SU-DHL-6 (cell line): ENCODE measurements around the gene HOOK2.

Experiments used
- H2AFZ ChIP-seq: fragments of 200-600 bp; sonication (generic); 2 replicates; pipeline ENCODE4 v1.6.1; 2014; ENCODE audit warnings: low read depth, mild to moderate bottlenecking, moderate library complexity, mixed read lengths, antibody characterized with exemption, low read length; ENCODE audit not compliant: severe bottlenecking
- H3F3A ChIP-seq: fragments of 200-600 bp; shearing (Covaris generic); 2 replicates; pipeline ENCODE4 v1.6.0; 2016; ENCODE audit warnings: antibody characterized with exemption, mild to moderate bottlenecking; ENCODE audit not compliant: insufficient read depth
- H3K27ac ChIP-seq: fragments of 200-600 bp; sonication (generic); 2 replicates; pipeline ENCODE4 v1.5.1; 2016; ENCODE audit warnings: low read depth, mild to moderate bottlenecking, low read length, moderate library complexity, mixed read lengths
- H3K27me3 ChIP-seq: fragments of 200-600 bp; sonication (generic), shearing (Covaris generic); 2 replicates; pipeline ENCODE4 v1.6.0; 2014; ENCODE audit warnings: mild to moderate bottlenecking, low read length
- H3K36me3 ChIP-seq: fragments of 200-600 bp; sonication (generic); 2 replicates; pipeline ENCODE4 v1.6.1; 2014; ENCODE audit warnings: mild to moderate bottlenecking, low read length, mixed read lengths
- H3K4me2 ChIP-seq: fragments of 300-600, 200-600 bp; shearing (Covaris generic), sonication (generic); 2 replicates; pipeline ENCODE4 v1.6.0; 2014; ENCODE audit warnings: low read length, low read depth, mild to moderate bottlenecking; ENCODE audit not compliant: poor library complexity, severe bottlenecking
- H3K4me3 ChIP-seq: fragments of 200-600 bp; sonication (generic); 2 replicates; pipeline ENCODE4 v1.5.1; 2014; ENCODE audit warnings: antibody characterized with exemption, low read length, mild to moderate bottlenecking, mixed read lengths; ENCODE audit not compliant: insufficient read depth, poor library complexity, severe bottlenecking
- H3K79me2 ChIP-seq: fragments of 200-600 bp; sonication (generic); 2 replicates; pipeline ENCODE4 v1.6.1; 2014; ENCODE audit warnings: mild to moderate bottlenecking, low read length, moderate library complexity; ENCODE audit not compliant: insufficient read depth
- H3K9ac ChIP-seq: fragments of 200-600 bp; sonication (generic); 2 replicates; pipeline ENCODE4 v1.7.0; 2014; ENCODE audit warnings: mild to moderate bottlenecking, low read length
- H3K9me2 ChIP-seq: fragments of 200-600 bp; sonication (generic); replicated peaks from 2 replicates; pipeline ENCODE4 v1.6.1; 2014; ENCODE audit warnings: low read length; ENCODE audit not compliant: insufficient read depth
- H3K9me3 ChIP-seq: fragments of 200-600 bp; sonication (generic); 2 replicates; pipeline ENCODE4 v1.6.1; 2014; ENCODE audit warnings: low read length, mixed read lengths; ENCODE audit not compliant: insufficient read depth
- H4K20me1 ChIP-seq: fragments of 200-600 bp; sonication (generic); 2 replicates; pipeline ENCODE4 v1.6.1; 2014; ENCODE audit warnings: low read depth, mild to moderate bottlenecking, antibody characterized with exemption, low read length, moderate library complexity, mixed read lengths
- EZH2phosphoT487 ChIP-seq: fragments of 200-600 bp; sonication (generic), shearing (Covaris generic); conservative IDR thresholded peaks from 2 replicates; pipeline ENCODE4 v1.6.1; 2018; ENCODE audit warnings: mild to moderate bottlenecking, antibody characterized with exemption, low read length, moderate library complexity, mixed read lengths
- TF ChIP-seq, protein P1 (sequence below): fragments of 200-600 bp; sonication (generic); IDR thresholded peaks from one replicate; pipeline ENCODE4 v1.5.1; 2017; ENCODE audit warnings: antibody characterized with exemption, mild to moderate bottlenecking, low read length, moderate library complexity; ENCODE audit not compliant: insufficient read depth, poor library complexity, severe bottlenecking

HOOK2 gene

DNA sequence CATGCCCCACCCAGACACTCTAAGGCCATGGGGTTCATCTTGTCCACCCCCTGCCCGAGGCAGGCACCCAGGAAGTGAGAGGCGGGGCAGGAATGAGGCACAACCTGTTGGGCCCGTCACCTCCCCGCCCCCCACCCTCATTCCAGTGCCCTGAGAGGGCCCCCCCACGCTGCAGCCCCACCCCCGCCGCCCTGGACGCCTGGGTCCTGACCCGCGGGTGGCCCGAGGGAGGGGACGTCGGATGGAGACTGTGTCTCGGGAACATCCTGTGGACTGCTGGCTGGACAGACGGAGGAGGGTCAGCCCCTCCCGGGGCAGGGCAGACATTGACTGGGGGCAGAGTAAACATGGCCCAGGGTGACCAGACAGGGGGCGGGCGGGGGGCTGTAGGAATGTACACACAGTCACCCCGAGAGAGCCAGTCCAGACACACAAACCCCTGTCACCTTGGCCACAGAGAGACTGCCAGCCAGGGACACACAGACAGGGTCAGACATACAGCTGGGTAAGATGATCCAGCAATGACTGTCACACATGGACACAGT is 8.6 kb upstream of the HOOK2 start:
- Histone ChIP-seq H3K9me2 (no peaks in the 10 kb centered on the region), H3K4me3 (no peak overlapping the region), H3K4me2 (no peak overlapping the region), H3K27ac (no peak overlapping the region), H2AFZ (no peak overlapping the region), H3K9me3 (no peaks in the 10 kb centered on the region), H3F3A (peaks cover 6% of the 10 kb centered on the region; the same call in 1 of the 2 replicates), H4K20me1 (no peaks in the 10 kb centered on the region), H3K36me3 (no peaks in the 10 kb centered on the region), H3K9ac (no peak overlapping the region), H3K79me2 (no peaks in the 10 kb centered on the region), H3K27me3 (no peaks in the 10 kb centered on the region)
- TF ChIP-seq, protein P1, sequence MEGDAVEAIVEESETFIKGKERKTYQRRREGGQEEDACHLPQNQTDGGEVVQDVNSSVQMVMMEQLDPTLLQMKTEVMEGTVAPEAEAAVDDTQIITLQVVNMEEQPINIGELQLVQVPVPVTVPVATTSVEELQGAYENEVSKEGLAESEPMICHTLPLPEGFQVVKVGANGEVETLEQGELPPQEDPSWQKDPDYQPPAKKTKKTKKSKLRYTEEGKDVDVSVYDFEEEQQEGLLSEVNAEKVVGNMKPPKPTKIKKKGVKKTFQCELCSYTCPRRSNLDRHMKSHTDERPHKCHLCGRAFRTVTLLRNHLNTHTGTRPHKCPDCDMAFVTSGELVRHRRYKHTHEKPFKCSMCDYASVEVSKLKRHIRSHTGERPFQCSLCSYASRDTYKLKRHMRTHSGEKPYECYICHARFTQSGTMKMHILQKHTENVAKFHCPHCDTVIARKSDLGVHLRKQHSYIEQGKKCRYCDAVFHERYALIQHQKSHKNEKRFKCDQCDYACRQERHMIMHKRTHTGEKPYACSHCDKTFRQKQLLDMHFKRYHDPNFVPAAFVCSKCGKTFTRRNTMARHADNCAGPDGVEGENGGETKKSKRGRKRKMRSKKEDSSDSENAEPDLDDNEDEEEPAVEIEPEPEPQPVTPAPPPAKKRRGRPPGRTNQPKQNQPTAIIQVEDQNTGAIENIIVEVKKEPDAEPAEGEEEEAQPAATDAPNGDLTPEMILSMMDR, result no peak
- no peak for TF ChIP-seq EZH2phosphoT487

DNA sequence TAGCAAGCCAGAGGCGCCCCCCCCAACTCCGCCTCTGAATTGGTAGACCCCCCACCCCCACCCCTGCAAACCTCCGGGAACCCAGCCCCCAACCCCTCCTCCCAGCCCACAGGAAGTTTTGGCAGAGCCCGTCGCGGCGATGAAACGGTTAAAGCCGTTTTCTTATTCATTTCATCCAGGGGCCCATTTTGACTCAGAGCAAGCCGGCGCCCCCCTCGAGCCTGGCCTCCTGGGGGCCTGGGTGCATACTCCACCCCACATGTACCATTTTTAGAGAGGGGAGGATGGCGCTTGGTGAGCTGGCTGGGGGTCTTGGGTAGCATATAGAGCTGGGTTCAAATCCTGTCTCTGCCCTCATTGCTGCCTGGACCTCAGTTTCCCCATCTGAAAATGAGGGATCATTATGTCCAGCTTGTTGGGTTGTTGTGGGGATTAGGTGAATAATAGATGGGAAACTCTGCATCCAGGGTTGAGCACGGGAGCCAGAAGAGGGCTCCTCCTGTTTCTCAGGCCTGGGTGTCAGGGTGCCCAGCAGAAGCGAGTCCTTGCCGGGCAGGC is 8.0 kb upstream of the HOOK2 start:
- no peaks in the 10 kb centered on the region for H3K79me2 ChIP-seq

DNA sequence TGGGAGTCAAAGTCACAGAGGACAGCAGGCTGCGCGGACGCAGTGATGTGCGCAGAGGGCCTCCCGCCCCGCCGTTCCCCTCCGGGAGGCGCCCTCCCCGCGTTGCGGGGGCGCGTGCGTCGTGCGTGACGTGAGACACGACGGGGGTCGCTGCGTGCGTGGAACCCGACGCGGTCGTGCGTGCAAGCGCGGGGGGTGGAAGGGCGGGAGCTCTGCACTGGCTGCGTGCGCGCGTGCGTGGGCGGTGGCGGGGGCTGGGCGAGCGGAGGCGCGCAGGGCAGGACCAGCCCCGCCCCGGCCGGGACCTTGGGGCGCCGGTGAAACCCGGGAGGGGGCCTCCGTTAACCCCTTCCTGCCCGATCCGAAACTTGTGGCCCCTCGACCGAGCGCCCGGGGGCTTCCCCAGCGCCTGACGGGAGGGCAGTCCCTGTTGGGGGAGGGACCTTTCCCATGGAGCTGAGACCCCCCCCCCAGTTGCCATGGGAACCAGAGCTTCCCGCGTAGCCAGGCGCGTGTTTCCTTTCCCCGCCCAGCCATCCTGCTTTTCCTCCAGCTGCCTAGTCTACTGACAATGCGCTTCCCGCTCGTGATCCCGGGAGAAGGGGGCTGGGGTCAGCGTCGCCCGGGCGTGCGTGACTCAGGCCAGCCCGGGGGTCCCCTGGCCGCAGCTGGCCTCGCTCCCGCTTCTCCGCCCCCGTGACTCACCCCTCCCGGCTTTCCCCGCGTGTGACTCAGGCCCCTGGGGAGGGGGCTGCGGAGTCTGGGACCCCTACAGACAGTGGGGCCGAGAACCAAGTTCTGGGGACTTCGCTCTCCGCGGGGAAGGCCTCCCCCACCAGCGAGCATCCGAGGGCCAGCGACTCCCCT is 7.3 kb upstream of the HOOK2 start:
- Histone ChIP-seq H3K4me2 (peak overlapping the region; percentile 34), H3K36me3 (no peaks in the 10 kb centered on the region), H3K9ac (no peak overlapping the region), H3K4me3 (no peak overlapping the region), H3K9me3 (no peaks in the 10 kb centered on the region), H3F3A (no peaks in the 10 kb centered on the region), H3K27me3 (no peaks in the 10 kb centered on the region), H4K20me1 (no peaks in the 10 kb centered on the region), H2AFZ (no peak overlapping the region), H3K9me2 (no peaks in the 10 kb centered on the region), H3K27ac (no peak overlapping the region), H3K79me2 (no peaks in the 10 kb centered on the region)
- TF ChIP-seq EZH2phosphoT487, result no peak
- TF ChIP-seq, protein P1, result no peak

More for the DNA sequence above, 8.0 kb upstream of the HOOK2 start:
- Histone ChIP-seq H3K9ac (no peak overlapping the region), H4K20me1 (no peaks in the 10 kb centered on the region), H3K36me3 (no peaks in the 10 kb centered on the region), H3K9me2 (no peaks in the 10 kb centered on the region), H3K4me2 (no peak overlapping the region), H3K9me3 (no peaks in the 10 kb centered on the region), H3K4me3 (no peak overlapping the region), H3K27ac (no peak overlapping the region), H3K27me3 (no peaks in the 10 kb centered on the region), H2AFZ (no peak overlapping the region), H3F3A (peaks cover 4% of the 10 kb centered on the region; the same call in 1 of the 2 replicates)
- TF ChIP-seq EZH2phosphoT487, result no peak
- TF ChIP-seq, protein P1, result no peak
